Measurements from ENCODE around the gene GJA1.
"Not testable (repeated sequence)": the region's sequence is repeated elsewhere in the genome, so short reads cannot be mapped to it uniquely, and the experiment has no call there.

GJA1 gene

DNA sequence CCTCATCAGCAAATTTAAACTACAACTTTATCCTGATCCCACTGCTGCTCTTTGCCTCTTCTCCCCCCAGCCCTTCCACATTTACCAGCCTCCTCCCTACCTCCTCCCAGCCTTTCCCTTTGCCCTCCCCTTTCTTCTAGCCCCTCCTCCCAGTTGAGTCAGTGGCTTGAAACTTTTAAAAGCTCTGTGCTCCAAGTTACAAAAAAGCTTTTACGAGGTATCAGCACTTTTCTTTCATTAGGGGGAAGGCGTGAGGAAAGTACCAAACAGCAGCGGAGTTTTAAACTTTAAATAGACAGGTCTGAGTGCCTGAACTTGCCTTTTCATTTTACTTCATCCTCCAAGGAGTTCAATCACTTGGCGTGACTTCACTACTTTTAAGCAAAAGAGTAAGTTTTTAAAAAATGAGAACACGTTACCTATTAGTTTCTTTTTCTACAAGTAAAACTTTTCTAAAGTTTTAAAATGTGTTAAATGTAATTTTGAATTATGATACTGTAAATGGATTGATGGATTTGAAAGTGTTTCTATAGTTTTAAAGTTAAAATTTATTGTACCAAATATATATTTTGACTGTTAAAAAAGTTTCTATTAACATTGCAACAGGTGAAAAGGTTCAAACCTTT is at the start of gene GJA1:
GJA1 (plus strand) TSS at position 203 of the 626 bp plus-strand sequence. CDS start 11,202 bp downstream, outside the sequence.
- peak; percentile 76 for DNase-seq (ENCODE audit: low spot score)

DNA sequence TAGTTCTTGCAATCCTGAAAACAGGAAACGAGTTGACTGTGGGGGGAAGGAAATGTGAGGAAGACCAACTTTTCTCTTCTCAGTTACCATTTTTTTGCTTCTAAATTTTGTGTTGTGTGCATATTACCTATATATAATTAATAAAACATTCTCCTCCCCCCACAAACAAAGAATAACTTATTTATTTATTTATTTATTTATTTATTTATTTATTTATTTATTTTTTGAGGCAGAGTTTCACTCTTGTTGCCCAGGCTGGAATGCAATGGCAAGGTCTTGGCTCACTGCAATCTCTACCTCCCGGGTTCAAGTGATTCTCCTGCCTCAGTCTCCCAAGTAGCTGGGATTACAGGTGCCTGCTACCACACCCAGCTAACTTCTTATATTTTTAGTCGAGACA is 48.9 kb upstream of the GJA1 start:
- DNase-seq (ENCODE audit: low spot score), result not testable (repeated sequence)

DNA sequence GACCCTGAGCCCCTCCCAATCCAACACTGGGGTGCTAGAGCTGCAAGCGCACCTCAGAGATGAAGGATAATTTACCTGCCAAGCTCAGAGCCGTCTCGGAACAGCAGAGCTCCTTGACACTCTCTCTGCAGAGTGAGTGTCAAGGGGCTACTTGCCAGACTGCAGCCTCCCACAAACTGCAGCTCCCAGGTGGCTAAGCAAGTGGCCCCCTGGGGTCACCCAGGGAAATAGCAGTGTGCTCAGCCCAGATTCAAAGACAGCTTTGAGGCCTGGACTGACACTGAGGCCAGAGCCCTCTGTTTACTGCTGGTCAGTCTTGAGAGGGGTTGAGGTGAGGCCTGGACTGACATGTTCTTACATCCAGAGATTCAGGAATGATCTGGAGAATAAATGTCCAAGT is 46.0 kb upstream of the GJA1 start:
- no peak for DNase-seq (ENCODE audit: low spot score)

DNA sequence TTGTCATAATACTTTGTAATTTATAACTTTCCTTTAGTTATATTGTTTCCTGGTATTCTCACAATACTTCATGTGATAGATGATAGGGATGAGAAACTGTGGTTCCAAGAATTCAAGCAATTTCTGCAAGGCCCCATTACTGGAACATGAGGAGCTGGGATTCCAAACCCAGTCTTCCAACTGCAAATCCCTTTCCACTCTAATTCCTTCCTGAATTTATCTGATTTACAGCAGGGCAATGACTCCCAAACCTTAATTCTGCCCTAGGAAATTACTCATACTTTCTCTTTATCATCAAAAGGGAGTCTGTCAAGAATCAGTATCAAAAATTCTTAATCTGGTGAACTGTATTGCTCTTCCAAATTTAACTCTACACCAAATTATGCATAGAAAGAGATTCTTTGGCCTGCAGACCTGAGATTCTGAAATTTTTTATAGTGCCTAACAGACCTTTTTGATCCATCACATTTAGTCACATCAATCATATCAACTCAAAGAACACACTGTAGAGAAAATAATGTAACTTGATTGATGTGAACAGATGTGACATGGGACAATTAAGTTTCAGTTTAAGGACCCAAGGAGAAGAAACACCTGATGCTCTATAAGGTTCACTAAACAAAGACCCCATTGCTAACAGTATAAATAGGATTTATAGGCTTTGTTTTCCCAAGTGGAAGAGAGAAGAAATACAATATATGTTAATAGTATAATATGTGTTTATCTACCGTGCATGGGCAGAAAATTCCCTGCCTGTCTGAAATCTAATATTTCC is 41.5 kb upstream of the GJA1 start:
- DNase-seq (ENCODE audit: low spot score), result no peak

DNA sequence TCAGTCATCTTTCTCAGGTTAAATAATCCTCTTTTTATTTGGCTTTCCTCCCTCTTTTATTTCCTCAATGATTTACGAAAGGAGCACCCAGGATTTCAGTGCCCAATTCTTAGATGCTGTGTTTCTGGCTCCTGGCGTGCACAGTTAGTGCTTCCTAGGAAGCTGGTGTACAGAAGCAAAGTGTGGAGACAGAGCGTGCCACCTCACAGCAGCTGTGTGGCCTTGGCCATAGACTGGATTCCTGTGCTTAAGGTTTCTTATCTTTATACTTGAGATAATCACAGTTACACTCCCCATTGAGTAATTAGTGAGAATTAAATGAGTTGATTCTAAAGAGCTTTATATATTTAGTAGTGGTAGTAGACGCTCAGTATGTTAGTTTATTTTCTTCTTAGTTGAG is 39.7 kb upstream of the GJA1 start:
- no peak for DNase-seq (ENCODE audit: low spot score)

DNA sequence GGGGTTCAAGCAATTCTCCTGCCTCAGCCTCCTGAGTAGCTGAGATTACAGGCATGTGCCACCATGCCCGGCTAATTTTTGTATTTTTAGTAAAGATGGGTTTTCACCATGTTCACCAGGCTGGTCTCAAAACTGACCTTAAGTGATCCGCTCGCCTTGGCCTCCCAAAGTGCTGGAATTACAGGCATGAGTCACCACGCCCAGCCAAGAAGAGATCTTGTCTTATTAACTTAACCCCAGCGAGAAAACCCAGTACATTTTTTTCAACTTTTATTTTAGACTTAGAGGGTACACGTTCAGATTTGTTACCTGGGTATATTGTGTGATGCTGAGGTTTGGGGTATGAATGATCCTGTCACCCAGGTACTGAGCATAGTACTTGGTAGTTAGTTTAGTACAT is 38.3 kb upstream of the GJA1 start:
- DNase-seq (ENCODE audit: low spot score), result not testable (repeated sequence)

DNA sequence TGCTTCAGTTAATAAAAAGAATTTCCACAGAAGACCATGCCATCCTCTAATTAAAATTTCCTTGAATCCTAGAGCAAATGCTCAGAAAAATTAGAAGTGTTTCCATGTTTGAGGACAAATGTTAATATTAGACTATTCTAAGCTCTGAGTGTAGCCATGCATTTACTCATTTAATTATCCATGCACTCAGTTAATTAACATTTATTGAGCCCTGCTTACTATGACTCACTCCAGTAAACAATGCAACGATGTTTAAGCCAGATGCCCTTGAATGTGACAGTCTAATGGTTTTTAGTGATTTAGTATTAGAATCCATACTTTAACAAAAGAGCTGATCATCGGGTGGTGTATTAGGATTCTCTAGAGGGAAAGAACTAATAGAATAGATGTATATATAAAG is 37.3 kb upstream of the GJA1 start:
- no peak for DNase-seq (ENCODE audit: low spot score)

DNA sequence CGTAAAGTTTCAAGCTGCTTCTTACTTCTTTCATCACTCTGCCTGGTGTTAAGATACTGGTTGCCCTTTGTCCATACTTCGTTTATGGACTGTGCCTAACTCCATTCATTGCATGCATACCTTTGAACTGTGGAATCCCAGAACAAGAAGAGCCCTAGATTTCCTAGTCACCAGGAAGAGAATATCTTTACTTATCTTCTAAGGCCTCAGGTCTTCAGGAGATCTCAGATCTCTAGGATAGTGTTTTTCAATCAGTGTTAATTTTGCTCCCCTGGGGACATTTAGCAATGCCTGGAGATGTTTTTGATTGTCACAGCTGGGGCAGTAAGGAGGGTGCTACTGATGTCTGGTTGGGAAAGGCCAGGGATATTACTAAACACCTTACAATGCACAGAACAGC is 35.5 kb upstream of the GJA1 start:
- DNase-seq (ENCODE audit: low spot score), result no peak

DNA sequence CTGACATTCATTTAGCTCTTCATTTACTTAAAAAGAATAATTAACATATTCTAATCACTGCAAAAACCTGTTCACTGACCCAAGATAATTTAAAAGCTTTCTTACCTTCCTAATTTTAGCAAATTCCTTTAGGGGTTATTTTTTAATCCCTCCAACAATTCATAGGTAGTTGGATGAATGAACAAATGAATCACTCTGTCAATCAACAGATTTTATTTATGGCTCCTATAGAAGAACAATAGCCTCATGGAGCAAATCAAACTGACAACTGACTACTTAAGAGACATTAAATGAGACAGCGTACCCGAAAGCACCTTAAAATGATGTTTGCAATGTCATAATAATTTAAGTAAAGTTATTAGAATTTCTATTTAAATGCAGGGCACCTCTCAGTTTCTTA is 31.5 kb upstream of the GJA1 start:
- DNase-seq (ENCODE audit: low spot score), result no peak

DNA sequence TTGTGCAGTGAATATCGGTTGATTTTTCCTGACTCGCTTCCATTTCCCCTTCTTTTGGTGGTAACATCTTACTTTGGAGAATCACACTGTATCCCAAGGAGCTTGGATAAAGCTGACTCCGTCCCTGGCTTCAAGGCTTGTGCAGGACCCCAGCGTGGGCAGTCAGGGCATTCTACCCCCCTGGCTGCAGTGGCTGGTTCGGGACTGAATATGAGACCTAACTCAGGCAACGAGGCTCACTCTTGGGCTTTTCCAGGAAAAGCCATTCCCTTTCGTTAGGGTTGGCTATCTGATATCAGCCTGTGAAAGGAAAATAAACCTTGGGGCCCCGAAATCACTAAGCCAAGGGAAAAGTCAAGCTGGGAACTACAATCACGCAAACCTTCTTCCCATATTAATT is 30.1 kb upstream of the GJA1 start:
- no peak for DNase-seq (ENCODE audit: low spot score)

DNA sequence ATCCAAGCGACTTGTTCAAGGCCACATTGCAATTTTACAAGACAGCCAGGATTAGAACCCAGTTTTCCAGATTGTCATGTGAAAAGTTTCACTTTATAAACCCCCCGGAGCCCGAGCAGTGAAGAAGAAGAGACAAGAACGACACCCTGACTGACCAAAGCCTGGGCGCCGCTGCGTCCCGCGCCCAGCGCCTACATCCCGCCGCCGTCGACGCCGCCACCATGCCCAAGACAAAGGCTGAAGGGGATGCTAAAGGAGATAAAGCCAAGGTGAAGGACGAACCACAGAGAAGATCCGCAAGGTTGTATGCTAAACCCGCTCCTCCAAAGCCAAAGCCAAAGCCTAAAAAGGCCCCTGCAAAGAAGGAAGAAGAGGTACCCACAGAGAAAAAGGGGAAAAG is 27.1 kb upstream of the GJA1 start:
- no peak for DNase-seq (ENCODE audit: low spot score)

DNA sequence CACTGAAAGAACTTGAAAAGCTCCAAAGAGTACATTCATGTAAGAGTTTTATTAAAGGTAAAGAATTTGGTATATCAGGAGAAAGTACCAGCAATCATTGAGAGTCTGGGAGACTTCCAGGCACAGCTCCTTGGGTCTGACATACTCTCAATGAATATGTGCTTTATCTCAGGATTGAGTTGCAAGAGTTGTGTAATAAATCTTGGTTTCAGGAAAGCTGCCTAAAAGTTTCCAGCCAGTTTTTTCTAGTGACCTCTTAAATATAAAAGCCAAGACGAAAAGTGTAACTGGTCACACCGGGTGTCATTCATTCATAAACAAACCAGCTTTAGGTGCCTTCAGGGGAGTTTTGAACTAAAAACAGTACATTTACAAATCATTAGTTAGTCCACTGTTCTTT is 21.6 kb upstream of the GJA1 start:
- DNase-seq (ENCODE audit: low spot score), result no peak

DNA sequence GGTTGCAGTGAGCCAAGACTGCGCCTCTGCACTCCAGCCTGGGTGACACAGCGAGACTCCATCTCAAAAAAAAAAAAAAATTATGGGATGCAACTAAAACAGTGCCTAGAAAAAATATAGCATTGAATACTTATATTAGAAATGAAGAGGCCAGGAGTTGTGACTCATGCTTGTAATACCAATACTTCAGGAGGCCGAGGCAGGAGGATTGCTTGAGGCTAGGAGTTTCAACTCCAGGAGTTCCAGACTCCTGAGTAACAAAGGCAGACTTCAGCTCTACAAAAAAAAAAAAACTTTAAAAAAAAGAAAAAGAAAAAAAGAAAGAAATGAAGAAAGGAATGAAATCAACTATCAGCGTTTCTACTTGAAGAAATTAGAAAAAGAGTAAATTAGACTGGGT is 17.1 kb upstream of the GJA1 start:
- DNase-seq (ENCODE audit: low spot score), result no peak

DNA sequence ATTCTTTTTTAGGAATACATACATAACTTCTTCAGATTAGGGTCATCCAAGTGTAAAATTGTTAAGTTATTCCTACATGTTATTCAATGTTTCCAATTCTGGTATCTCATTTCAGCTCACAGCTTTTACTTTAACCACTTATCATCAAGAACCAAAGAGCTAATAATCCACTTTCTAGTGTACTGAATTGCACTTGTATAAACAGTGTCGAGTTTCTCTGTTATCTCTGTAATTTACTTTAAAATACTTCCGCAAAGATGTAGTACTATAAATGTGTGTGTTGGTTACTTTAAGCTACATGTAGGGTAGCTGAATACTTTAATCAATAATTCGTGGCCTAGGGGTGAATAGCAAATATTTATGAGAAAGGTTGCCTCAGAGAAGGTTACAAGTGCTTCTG is 8.8 kb upstream of the GJA1 start:
- DNase-seq (ENCODE audit: low spot score), result no peak

DNA sequence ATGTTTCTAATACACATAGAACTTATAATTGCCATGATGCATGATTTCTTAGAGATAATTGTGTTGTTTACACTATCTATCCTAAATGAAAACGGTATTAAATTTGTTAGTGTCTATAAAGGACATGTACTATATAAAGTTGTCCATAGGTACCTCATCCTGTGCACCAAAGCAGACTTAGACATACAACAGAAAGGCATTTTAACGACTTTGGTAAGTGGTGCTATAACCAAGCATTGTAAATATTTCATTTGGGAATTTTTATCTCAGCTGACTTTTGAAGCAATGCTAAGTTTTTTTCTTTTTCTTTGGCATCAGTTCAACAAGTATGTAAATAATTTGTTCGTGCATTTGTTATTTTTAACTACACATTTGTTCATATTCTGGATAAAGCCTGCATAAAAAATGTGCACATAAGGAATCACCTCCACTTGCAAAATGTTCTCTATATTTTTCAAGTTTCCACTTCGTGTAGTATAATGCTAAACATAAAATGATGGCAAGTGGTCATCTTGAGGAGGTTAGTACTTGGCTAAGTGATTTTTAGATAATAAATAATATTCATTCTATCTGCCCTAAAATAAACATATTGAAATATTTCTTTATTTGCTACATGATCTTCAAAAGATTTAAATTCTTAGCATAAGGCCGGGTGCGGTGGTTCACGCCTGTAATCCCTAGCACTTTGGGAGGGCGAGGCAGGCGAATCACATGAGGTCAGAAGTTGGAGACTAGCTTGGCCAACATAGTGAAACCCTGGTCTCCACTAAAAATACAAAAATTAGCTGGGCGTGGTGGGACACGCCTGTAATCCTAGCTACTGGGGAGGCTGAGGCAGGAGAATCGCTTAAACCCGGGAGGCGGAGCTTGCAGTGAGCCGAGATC is 6.3 kb upstream of the GJA1 start:
- DNase-seq (ENCODE audit: low spot score), result no peak

DNA sequence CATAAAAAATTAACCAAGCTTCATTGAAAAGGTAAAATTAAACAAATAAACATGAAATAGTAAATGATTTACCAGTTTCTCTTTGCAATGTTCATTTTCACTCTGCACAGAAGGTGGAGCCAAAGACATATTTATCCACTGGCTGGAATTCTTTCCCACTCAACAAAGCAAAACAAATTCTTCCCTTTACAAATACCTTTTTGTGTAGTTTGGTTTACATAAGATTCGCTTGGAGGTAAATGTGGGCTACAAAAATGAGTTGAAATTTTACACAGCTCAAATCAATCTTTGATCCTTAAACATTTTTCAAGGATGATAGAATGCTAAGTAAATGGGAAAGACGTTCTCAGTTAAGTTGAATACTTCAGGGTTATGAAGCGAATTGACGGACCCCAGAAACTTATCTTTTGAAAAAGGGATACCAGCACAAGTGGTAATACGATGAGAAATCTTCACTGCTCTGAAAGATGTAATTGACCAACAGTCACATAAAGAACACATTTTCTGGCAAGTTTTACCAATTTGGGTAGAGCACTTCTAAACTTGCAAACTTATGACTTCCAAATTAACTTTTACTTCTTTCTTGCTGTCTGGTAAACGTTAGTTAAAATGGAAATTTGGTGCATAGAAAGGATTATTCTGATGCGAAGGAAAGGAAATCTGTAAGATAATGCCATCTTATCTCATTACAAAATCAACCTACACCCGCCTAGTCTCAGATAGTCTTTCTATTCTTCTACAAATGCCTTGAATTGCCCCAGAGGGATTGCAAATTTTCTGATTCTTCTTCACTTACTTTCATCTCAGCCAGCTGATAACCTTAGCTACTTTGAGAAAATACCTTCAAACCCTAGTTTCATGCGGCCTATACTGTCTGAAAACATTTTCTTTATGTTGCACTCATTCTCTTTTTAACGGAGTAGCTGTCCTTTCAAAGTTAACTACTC is 4.7 kb upstream of the GJA1 start:
- DNase-seq (ENCODE audit: low spot score), result peak; percentile 51

DNA sequence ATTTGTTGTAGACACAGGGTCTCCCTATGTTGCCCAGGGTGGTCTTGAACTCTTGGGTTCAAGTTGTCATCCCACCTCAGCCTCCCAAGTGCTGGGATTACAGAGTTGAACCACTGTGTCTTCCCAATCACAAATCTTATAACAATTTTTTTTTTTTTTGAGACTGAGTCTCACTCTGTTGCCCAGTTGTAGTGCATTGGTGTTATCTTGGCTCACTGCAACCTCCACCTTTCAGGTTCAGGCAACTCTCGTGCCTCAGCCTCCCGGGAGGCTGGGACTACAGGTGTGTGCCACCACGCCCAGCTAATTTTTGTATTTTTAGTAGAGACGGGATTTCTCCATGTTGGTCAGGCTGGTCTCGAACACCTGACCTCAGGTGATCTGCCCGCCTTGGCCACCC is 3.7 kb upstream of the GJA1 start:
- DNase-seq (ENCODE audit: low spot score), result not testable (repeated sequence)

DNA sequence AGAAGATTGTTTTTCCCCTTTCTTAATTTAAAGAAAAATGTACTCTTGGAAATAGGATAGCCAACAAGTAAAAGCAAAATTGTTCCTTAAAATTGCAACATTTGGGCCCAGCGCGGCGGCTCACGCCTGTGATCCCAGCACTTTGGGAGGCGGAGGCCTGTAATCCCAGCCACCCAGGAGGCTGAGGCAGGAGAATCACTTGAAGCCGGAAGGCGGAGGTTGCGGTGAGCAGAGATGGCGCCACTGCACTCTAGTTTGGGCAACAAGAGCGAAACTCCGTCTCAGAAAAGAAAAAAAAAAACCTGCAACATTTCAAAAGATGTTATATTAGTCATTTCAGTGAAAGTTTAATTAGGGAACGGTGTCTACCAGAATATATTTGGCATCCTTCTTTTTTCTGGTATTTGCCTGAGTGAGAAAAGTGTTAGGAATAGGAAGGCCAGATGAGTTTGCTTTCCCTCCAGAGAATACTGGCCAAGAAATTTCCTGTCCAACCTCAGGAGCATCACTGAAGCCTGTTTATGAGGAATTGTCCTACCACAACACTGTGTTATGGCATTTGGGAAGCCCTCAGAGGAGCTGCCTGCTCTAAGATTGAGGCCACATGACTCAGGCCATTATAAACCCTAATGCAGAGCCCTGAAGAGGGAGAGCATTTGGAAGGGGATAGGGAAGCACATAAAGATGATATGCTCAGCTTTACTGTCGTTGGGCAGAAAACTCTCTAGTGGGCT is 1.2 kb upstream of the GJA1 start:
- DNase-seq (ENCODE audit: low spot score), result no peak

DNA sequence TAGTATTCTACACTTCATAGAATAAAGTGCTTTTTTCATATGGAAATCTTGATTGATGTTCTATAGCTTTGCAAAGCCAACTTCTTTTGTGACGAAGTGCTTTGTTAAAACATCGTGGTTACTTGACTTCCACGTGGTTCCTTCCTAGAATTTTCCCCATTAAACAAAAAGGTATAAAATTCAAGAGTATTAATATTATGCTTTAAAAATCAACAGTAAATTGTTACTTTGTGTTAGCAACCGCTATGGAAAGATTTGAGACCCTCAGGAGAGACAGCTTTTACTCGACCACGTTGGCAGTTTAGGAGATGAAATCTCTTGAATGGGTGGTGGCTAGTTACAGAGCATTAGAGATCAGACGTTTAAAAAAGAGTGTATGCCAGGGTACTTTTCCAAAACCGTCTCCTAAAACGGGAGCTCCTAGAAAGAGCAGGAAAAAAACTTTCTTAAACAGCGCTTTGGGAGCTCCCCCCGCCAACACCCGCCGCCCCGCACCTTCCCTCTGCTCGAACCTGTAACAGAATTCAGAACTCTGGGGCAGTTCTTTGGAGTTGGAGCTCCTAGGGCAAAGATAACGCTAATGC is 920 bp downstream of the GJA1 start:
- no peak for DNase-seq (ENCODE audit: low spot score)

DNA sequence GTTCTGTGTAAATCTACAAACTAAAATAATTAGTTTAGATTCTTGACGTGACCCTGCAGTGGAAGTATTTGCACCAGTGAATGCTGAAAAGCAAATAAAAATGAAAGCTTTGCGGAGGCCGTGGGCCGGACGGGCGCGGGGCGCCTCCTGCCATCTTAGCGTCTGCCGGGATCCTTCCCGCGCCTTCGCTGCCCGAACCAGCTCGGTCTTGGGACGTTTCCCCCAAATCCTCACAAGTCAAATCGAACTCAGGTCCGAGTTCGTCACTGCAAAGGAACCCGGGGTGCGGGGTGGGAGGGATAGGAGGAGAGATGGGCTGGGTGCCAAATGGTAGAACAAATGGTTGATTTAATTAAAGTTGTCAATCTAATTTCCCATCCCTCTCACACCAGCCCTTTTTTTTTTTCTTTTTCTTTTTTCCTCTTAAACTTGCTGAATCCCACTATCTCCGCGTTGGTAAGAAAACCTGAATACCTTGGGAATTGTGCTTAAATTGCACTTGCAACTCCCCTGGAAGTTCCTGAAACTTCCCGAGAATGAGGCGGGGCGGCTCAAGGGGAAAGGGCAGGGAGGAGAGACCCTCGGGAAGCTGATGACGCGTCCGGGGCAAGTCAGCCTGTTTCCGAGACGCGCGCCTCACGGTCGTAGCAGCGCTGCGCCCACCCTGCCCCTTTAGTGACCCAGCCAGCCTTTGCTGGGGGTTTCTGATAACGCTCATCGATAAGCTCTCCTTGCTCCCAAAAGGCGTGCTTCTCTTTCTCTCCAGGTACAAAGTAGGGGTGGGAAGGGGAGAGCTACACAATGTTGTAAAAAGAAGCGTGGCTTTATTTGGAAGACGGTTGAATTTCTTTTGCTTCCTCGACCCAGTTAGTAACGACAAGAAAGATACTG is 1.8 kb downstream of the GJA1 start:
- peak; percentile 42 for DNase-seq (ENCODE audit: low spot score)

Measured in AG08395 (cell line).